ENCODE results near the gene ABCC2. TPM values are rescaled to one million over a fixed set of nuclear protein-coding genes. Genes with fewer than 3 reads are reported as not detected.
"Not testable (repeated sequence)": the region's sequence is repeated elsewhere in the genome, so short reads cannot be mapped to it uniquely, and the experiment has no call there.

Gene ABCC2
- total and polyA plus RNA-seq, 2 donors (not counting 1 experiment from before 2014, with no cell fraction given), result 0.17 to 0.66 TPM

GRCh38 chr10:99742701-99743100 lies 39.7 kb upstream of the ABCC2 start:
- H3K27me3 ChIP-seq (ENCODE audit: control insufficient read depth, insufficient read depth, low read length), result no peaks in the 10 kb centered on the region
- H3K4me1 ChIP-seq (ENCODE audit: control insufficient read depth, extremely low read depth, insufficient read depth, low read length), result peaks cover 5% of the 10 kb centered on the region
- H2AFZ ChIP-seq (ENCODE audit: low read length), result no peak overlapping the region
- no peaks in the 10 kb centered on the region for H4K20me1 ChIP-seq (ENCODE audit: control insufficient read depth, extremely low read depth, insufficient read depth, low read length)
- H3K79me2 ChIP-seq (ENCODE audit: control insufficient read depth, insufficient read depth, low read length), result no peaks in the 10 kb centered on the region
- H3K4me2 ChIP-seq (ENCODE audit: extremely low read depth, insufficient read depth, low read length), result no peak overlapping the region
- H3K27ac ChIP-seq (ENCODE audit: insufficient read depth, low read length), result no peak overlapping the region
- TF ChIP-seq EZH2 (IDR thresholded peaks at IDR 0.05; ENCODE audit: low read length, missing control alignments), result no peak
- TF ChIP-seq, protein P1, sequence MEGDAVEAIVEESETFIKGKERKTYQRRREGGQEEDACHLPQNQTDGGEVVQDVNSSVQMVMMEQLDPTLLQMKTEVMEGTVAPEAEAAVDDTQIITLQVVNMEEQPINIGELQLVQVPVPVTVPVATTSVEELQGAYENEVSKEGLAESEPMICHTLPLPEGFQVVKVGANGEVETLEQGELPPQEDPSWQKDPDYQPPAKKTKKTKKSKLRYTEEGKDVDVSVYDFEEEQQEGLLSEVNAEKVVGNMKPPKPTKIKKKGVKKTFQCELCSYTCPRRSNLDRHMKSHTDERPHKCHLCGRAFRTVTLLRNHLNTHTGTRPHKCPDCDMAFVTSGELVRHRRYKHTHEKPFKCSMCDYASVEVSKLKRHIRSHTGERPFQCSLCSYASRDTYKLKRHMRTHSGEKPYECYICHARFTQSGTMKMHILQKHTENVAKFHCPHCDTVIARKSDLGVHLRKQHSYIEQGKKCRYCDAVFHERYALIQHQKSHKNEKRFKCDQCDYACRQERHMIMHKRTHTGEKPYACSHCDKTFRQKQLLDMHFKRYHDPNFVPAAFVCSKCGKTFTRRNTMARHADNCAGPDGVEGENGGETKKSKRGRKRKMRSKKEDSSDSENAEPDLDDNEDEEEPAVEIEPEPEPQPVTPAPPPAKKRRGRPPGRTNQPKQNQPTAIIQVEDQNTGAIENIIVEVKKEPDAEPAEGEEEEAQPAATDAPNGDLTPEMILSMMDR (conservative IDR thresholded peaks at IDR 0.05 in 1 of 2, IDR thresholded peaks at IDR 0.05 in 1 of 2; ENCODE audit: low read depth in 1 of 2, low read length in 2 of 2), result no peak
- no peak overlapping the region for H3K9ac ChIP-seq (ENCODE audit: insufficient read depth, low read length)
- no peak overlapping the region for H3K4me3 ChIP-seq (replicated peaks in 1 of 4; ENCODE audit: control extremely low read depth in 1 of 4, insufficient read depth in 1 of 4, low read depth in 3 of 4, low read length in 4 of 4)
- no peaks in the 10 kb centered on the region for H3K9me3 ChIP-seq (ENCODE audit: control insufficient read depth, insufficient read depth, low read depth, low read length)
- DNase-seq (ENCODE audit: low read depth in 2 of 2), result peak; percentile 22 to 23
- H3K36me3 ChIP-seq (ENCODE audit: control insufficient read depth, insufficient read depth, low read length), result no peaks in the 10 kb centered on the region

- Histone ChIP-seq H3K36me3 (ENCODE audit: control insufficient read depth, insufficient read depth, low read length) (no peaks in the 10 kb centered on the region), H2AFZ (ENCODE audit: low read length) (no peak overlapping the region), H4K20me1 (ENCODE audit: control insufficient read depth, extremely low read depth, insufficient read depth, low read length) (no peaks in the 10 kb centered on the region), H3K4me3 (replicated peaks in 1 of 4; ENCODE audit: control extremely low read depth in 1 of 4, insufficient read depth in 1 of 4, low read depth in 3 of 4, low read length in 4 of 4) (no peak overlapping the region), H3K79me2 (ENCODE audit: control insufficient read depth, insufficient read depth, low read length) (no peaks in the 10 kb centered on the region), H3K4me2 (ENCODE audit: extremely low read depth, insufficient read depth, low read length) (no peak overlapping the region), H3K4me1 (ENCODE audit: control insufficient read depth, extremely low read depth, insufficient read depth, low read length) (peaks cover 5% of the 10 kb centered on the region), H3K27ac (ENCODE audit: insufficient read depth, low read length) (no peak overlapping the region), H3K9me3 (ENCODE audit: control insufficient read depth, insufficient read depth, low read depth, low read length) (no peaks in the 10 kb centered on the region), H3K27me3 (ENCODE audit: control insufficient read depth, insufficient read depth, low read length) (no peaks in the 10 kb centered on the region), H3K9ac (ENCODE audit: insufficient read depth, low read length) (no peak overlapping the region)
- no peak for DNase-seq (ENCODE audit: low read depth in 2 of 2)
- no peak for TF ChIP-seq EZH2 (IDR thresholded peaks at IDR 0.05; ENCODE audit: low read length, missing control alignments)
- TF ChIP-seq, protein P1 (conservative IDR thresholded peaks at IDR 0.05 in 1 of 2, IDR thresholded peaks at IDR 0.05 in 1 of 2; ENCODE audit: low read depth in 1 of 2, low read length in 2 of 2), result no peak
These were observed 38.6 kb upstream of the ABCC2 start for GRCh38 chr10:99743841-99744240.

GRCh38 chr10:99746166-99746565 lies 36.3 kb upstream of the ABCC2 start:
- H4K20me1 ChIP-seq (ENCODE audit: control insufficient read depth, extremely low read depth, insufficient read depth, low read length); H2AFZ ChIP-seq (ENCODE audit: low read length); H3K79me2 ChIP-seq (ENCODE audit: control insufficient read depth, insufficient read depth, low read length); H3K9me3 ChIP-seq (ENCODE audit: control insufficient read depth, insufficient read depth, low read depth, low read length); H3K4me1 ChIP-seq (ENCODE audit: control insufficient read depth, extremely low read depth, insufficient read depth, low read length); H3K4me2 ChIP-seq (ENCODE audit: extremely low read depth, insufficient read depth, low read length); H3K36me3 ChIP-seq (ENCODE audit: control insufficient read depth, insufficient read depth, low read length); H3K27ac ChIP-seq (ENCODE audit: insufficient read depth, low read length); H3K27me3 ChIP-seq (ENCODE audit: control insufficient read depth, insufficient read depth, low read length); H3K4me3 ChIP-seq (replicated peaks in 1 of 4; ENCODE audit: control extremely low read depth in 1 of 4, insufficient read depth in 1 of 4, low read depth in 3 of 4, low read length in 4 of 4); DNase-seq (ENCODE audit: low read depth in 2 of 2); H3K9ac ChIP-seq (ENCODE audit: insufficient read depth, low read length): not testable (repeated sequence)
